NCI-H510A (cell line): Measurements from ENCODE around the gene TXNRD1.
A peak's percentile ranks its signal among the peaks of the same experiment; 100 is the strongest.
"Not testable (repeated sequence)": the region's sequence is repeated elsewhere in the genome, so short reads cannot be mapped to it uniquely, and the experiment has no call there.

Experiments used
- DNase-seq: peaks from one replicate; lab custom pipeline; 2025; lab: John Stamatoyannopoulos, UW

The TXNRD1 gene

GRCh38 chr12:104237930-104238329 is 22.4 kb downstream of the TXNRD1 start:
- DNase-seq: no peak

GRCh38 chr12:104242546-104243206 is 27.1 kb downstream of the TXNRD1 start:
- no peak for DNase-seq

- no peak for DNase-seq
Observed at GRCh38 chr12:104243551-104243950, 28.0 kb downstream of the TXNRD1 start.

- no peak for DNase-seq
Observed at GRCh38 chr12:104243971-104244370, 28.4 kb downstream of the TXNRD1 start.

GRCh38 chr12:104247698-104248097 is 32.1 kb downstream of the TXNRD1 start:
- no peak for DNase-seq

GRCh38 chr12:104248444-104248843 is 32.9 kb downstream of the TXNRD1 start:
- no peak for DNase-seq

GRCh38 chr12:104249017-104249416 is 33.4 kb downstream of the TXNRD1 start:
- DNase-seq: no peak

- DNase-seq: no peak
Observed at GRCh38 chr12:104249898-104250297, 34.3 kb downstream of the TXNRD1 start.

- no peak for DNase-seq
Observed at GRCh38 chr12:104250366-104251125, 35.0 kb downstream of the TXNRD1 start.

- no peak for DNase-seq
Observed at GRCh38 chr12:104257913-104258472, 42.4 kb downstream of the TXNRD1 start.

- no peak for DNase-seq
Observed at GRCh38 chr12:104258476-104259067, 43.0 kb downstream of the TXNRD1 start.

- no peak for DNase-seq
Observed at GRCh38 chr12:104263026-104263425, 47.4 kb downstream of the TXNRD1 start.

GRCh38 chr12:104263580-104264358 is 48.2 kb downstream of the TXNRD1 start:
- DNase-seq: peak; percentile 36

GRCh38 chr12:104265436-104265835 is 49.9 kb downstream of the TXNRD1 start:
- DNase-seq: not testable (repeated sequence)

- DNase-seq: no peak
Observed at GRCh38 chr12:104272938-104273337, 57.4 kb downstream of the TXNRD1 start.

GRCh38 chr12:104273503-104273902 is 57.9 kb downstream of the TXNRD1 start:
- no peak for DNase-seq

GRCh38 chr12:104274811-104275210 is 59.2 kb downstream of the TXNRD1 start:
- DNase-seq: no peak

- no peak for DNase-seq
Observed at GRCh38 chr12:104275689-104276088, 60.1 kb downstream of the TXNRD1 start.

- peak; percentile 81 for DNase-seq
Observed at GRCh38 chr12:104276273-104277131, 60.9 kb downstream of the TXNRD1 start.

GRCh38 chr12:104279164-104279563 is 63.6 kb downstream of the TXNRD1 start:
- no peak for DNase-seq

- DNase-seq: no peak
Observed at GRCh38 chr12:104280111-104280510, 64.5 kb downstream of the TXNRD1 start.
